HT-29 (cell line): ENCODE results near the gene SHROOM1. TPM values are rescaled to one million over a fixed set of nuclear protein-coding genes. Genes with fewer than 3 reads are reported as not detected.

ENCODE experiments used
- DNase-seq: peaks from one replicate; pipeline ENCODE4 v3.0.0-alpha.2; 2015; ENCODE audit warnings: low spot score
- small RNA-seq: library from RNA; depleted of rRNA; stranded (forward); fragments of <200 nt; gene quantifications from one replicate; pipeline ENCODE3, GENCODE V24; 2014
- total RNA-seq: library from RNA; depleted of rRNA; stranded (reverse); fragments of >200 nt; shearing (Covaris generic); gene quantifications from 2 replicates; pipeline ENCODE4 v1.2.3, GENCODE V29; 2014; rRNA removed

The SHROOM1 gene
- total RNA-seq, 1 experiment from 2014 or later, result 48.0 TPM

- DNase-seq, result no peak
Observed at GRCh38 chr5:132776938-132777208, 53.6 kb downstream of the SHROOM1 start.

GRCh38 chr5:132776131-132776937 lies 54.1 kb downstream of the SHROOM1 start:
- DNase-seq, result peak; percentile 30

GRCh38 chr5:132775476-132775961 lies 54.9 kb downstream of the SHROOM1 start:
- DNase-seq, result peak; percentile 52

- no peak for DNase-seq
Observed at GRCh38 chr5:132774896-132775295, 55.6 kb downstream of the SHROOM1 start.

- peak; percentile 60 for DNase-seq
Observed at GRCh38 chr5:132774406-132774805, 56.0 kb downstream of the SHROOM1 start.

GRCh38 chr5:132773601-132774355 lies 56.7 kb downstream of the SHROOM1 start:
- DNase-seq, result no peak

GRCh38 chr5:132773114-132773513 lies 57.3 kb downstream of the SHROOM1 start:
- no peak for DNase-seq

- DNase-seq, result no peak
Observed at GRCh38 chr5:132772291-132773070, 58.0 kb downstream of the SHROOM1 start.

Small RNAs within 50 kb of the gene (small RNA-seq; reads per million reads assigned to genes)
- gene RNA5SP192, result 2.0 reads per million, percentile 65 among the genes with 10 or more reads in this experiment

Other genes with a start within 250 kb of the SHROOM1 start
- gene IL13, start 172.5 kb downstream of the SHROOM1 start, total RNA-seq, result not detected in 2 replicates
- gene IL4, start 156.7 kb downstream of the SHROOM1 start, total RNA-seq, result not detected in 2 replicates
- gene KIF3A, start 93.1 kb downstream of the SHROOM1 start, total RNA-seq, result 3.1 and 4.0 TPM in 2 replicates
- gene CCNI2, start 83.2 kb downstream of the SHROOM1 start, total RNA-seq, result 7.3 and 8.8 TPM in 2 replicates
- gene SEPTIN8, start 53.4 kb downstream of the SHROOM1 start, total RNA-seq, result 37.7 and 49.8 TPM in 2 replicates
- gene SOWAHA, start 17.3 kb downstream of the SHROOM1 start, total RNA-seq, result 2.9 and 4.6 TPM in 2 replicates
- 0.05 and 0.26 TPM in 2 replicates for gene GDF9, start 35.8 kb upstream of the SHROOM1 start, total RNA-seq
- gene UQCRQ, start 36.0 kb upstream of the SHROOM1 start, total RNA-seq, result 227 and 266 TPM in 2 replicates
- gene LEAP2, start 43.0 kb upstream of the SHROOM1 start, total RNA-seq, result 0.64 and 1.5 TPM in 2 replicates
- 11.5 and 16.0 TPM in 2 replicates for gene AFF4, start 133.0 kb upstream of the SHROOM1 start, total RNA-seq
- 8.5 and 22.9 TPM in 2 replicates for gene ZCCHC10, start 195.9 kb upstream of the SHROOM1 start, total RNA-seq
- gene HSPA4, start 221.4 kb upstream of the SHROOM1 start, total RNA-seq, result 54.7 and 55.7 TPM in 2 replicates